ENCODE results near the gene RHOB. TPM values are rescaled to one million over a fixed set of nuclear protein-coding genes. Genes with fewer than 3 reads are reported as not detected.

RHOB gene
- total RNA-seq, 1 experiment from 2014 or later, result 143 TPM

GRCh38 chr2:20478961-20479360 lies 32.1 kb downstream of the RHOB start:
- CTCF ChIA-PET, result interaction anchor here (1.0 kb wide), 1 partner anchor 10 kb away, joined by 4 read pairs; no protein-coding TSS in a partner anchor
- no peak overlapping the region for H3K4me3 Mint-ChIP-seq (ENCODE audit: low read depth, unreplicated experiment)
- DNase-seq, result no peak
- H3K27ac Mint-ChIP-seq (ENCODE audit: unreplicated experiment), result no peak overlapping the region
- H3K9me3 Mint-ChIP-seq (ENCODE audit: low read depth, unreplicated experiment), result peaks cover 6% of the 10 kb centered on the region
- intact Hi-C loops (cut with micrococcal nuclease; ENCODE audit: unreplicated experiment), result no loop called here
- H3K36me3 Mint-ChIP-seq (ENCODE audit: insufficient read depth, unreplicated experiment), result peaks cover 10% of the 10 kb centered on the region
- H3K4me1 Mint-ChIP-seq (ENCODE audit: low read depth, unreplicated experiment), result no peaks in the 10 kb centered on the region
- BruUV-seq (replicated peaks), result no TSS peak
- H3K27me3 Mint-ChIP-seq (ENCODE audit: unreplicated experiment), result no peaks in the 10 kb centered on the region
- TF ChIP-seq CTCF (IDR thresholded peaks at IDR 0.05; ENCODE audit: unreplicated experiment), result no peak

- BruUV-seq (replicated peaks), result no TSS peak
- Mint-ChIP-seq H3K27me3 (ENCODE audit: unreplicated experiment) (no peaks in the 10 kb centered on the region), H3K4me3 (ENCODE audit: low read depth, unreplicated experiment) (no peak overlapping the region), H3K36me3 (ENCODE audit: insufficient read depth, unreplicated experiment) (peaks cover 4% of the 10 kb centered on the region), H3K27ac (ENCODE audit: unreplicated experiment) (no peak overlapping the region), H3K9me3 (ENCODE audit: low read depth, unreplicated experiment) (peaks cover 6% of the 10 kb centered on the region), H3K4me1 (ENCODE audit: low read depth, unreplicated experiment) (no peaks in the 10 kb centered on the region)
- CTCF ChIA-PET, result interaction anchor here (1.0 kb wide), 1 partner anchor 9 kb away, joined by 4 read pairs; no protein-coding TSS in a partner anchor
- DNase-seq, result no peak
- intact Hi-C loops (cut with micrococcal nuclease; ENCODE audit: unreplicated experiment), result no loop called here
- TF ChIP-seq CTCF (IDR thresholded peaks at IDR 0.05; ENCODE audit: unreplicated experiment), result no peak
These were observed 33.0 kb downstream of the RHOB start for GRCh38 chr2:20479835-20480234.

GRCh38 chr2:20480913-20481312 lies 34.0 kb downstream of the RHOB start:
- no peak overlapping the region for H3K27ac Mint-ChIP-seq (ENCODE audit: unreplicated experiment)
- peaks cover 6% of the 10 kb centered on the region for H3K9me3 Mint-ChIP-seq (ENCODE audit: low read depth, unreplicated experiment)
- no peaks in the 10 kb centered on the region for H3K27me3 Mint-ChIP-seq (ENCODE audit: unreplicated experiment)
- H3K4me3 Mint-ChIP-seq (ENCODE audit: low read depth, unreplicated experiment), result no peak overlapping the region
- DNase-seq, result no peak
- H3K36me3 Mint-ChIP-seq (ENCODE audit: insufficient read depth, unreplicated experiment), result peaks cover 4% of the 10 kb centered on the region
- CTCF ChIA-PET, result no interaction called here
- no peaks in the 10 kb centered on the region for H3K4me1 Mint-ChIP-seq (ENCODE audit: low read depth, unreplicated experiment)
- TF ChIP-seq CTCF (IDR thresholded peaks at IDR 0.05; ENCODE audit: unreplicated experiment), result no peak
- BruUV-seq (replicated peaks), result no TSS peak
- intact Hi-C loops (cut with micrococcal nuclease; ENCODE audit: unreplicated experiment), result no loop called here

DNA sequence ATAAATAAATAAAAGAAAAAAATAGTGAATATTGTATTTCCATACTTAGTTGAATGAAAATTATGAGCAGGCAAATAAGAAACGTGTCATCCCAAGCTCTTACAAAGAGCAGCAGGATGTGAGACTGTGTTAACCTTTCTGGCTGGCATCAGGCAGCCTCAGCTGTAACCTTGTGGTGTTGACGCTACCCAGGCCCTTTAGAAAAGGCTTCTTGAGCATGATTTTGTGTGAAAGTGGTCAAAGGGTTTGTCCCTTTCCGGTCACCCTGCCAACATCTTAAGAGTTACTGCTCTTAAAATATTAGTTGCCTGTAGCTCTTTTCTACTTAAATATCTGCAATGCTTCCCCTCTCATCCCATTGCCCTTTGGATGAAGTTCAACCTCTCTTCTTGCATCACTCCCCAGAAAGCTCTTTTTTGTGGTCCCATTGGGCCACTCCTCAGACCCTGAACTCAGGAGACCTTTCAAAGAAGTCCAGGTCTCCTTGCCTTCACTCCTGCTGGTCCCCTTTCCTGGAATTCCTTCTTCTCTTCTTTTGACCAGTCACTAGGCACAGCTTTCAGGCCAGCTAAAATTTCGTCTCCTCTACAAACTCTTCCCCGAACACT lies 35.0 kb downstream of the RHOB start:
- no peak overlapping the region for H3K4me3 Mint-ChIP-seq (ENCODE audit: low read depth, unreplicated experiment)
- no TSS peak for BruUV-seq (replicated peaks)
- no peaks in the 10 kb centered on the region for H3K27me3 Mint-ChIP-seq (ENCODE audit: unreplicated experiment)
- DNase-seq, result no peak
- H3K9me3 Mint-ChIP-seq (ENCODE audit: low read depth, unreplicated experiment), result peaks cover 6% of the 10 kb centered on the region
- no peak for TF ChIP-seq CTCF (IDR thresholded peaks at IDR 0.05; ENCODE audit: unreplicated experiment)
- intact Hi-C loops (cut with micrococcal nuclease; ENCODE audit: unreplicated experiment), result no loop called here
- H3K27ac Mint-ChIP-seq (ENCODE audit: unreplicated experiment), result no peak overlapping the region
- H3K36me3 Mint-ChIP-seq (ENCODE audit: insufficient read depth, unreplicated experiment), result peaks cover 4% of the 10 kb centered on the region
- CTCF ChIA-PET, result interaction anchor here (0.6 kb wide), 1 partner anchor 30 kb away, joined by 4 read pairs; no protein-coding TSS in a partner anchor
- H3K4me1 Mint-ChIP-seq (ENCODE audit: low read depth, unreplicated experiment), result no peaks in the 10 kb centered on the region

Data from Calu3 (cell line).